HG03378 (cell line): ENCODE results near the gene ZNF10.

Experiments
- ATAC-seq: cut with Tn5 transposase; IDR thresholded peaks from one replicate; pipeline ENCODE4 v1.9.1; 2021; ENCODE audit warnings: mild to moderate bottlenecking, moderate library complexity; ENCODE audit not compliant: unreplicated experiment

The ZNF10 gene

GRCh38 chr12:133192847-133193246 lies 62.4 kb downstream of the ZNF10 start:
- no peak for ATAC-seq

GRCh38 chr12:133201888-133202287 lies 71.5 kb downstream of the ZNF10 start:
- ATAC-seq = no peak

GRCh38 chr12:133202493-133203343 lies 72.3 kb downstream of the ZNF10 start:
- ATAC-seq = no peak

GRCh38 chr12:133203344-133204263 lies 73.2 kb downstream of the ZNF10 start:
- ATAC-seq = no peak

- no peak for ATAC-seq
These were observed 73.8 kb downstream of the ZNF10 start for GRCh38 chr12:133204264-133204603.

- ATAC-seq = no peak
These were observed 76.0 kb downstream of the ZNF10 start for GRCh38 chr12:133206390-133206789.
